HG03064 (cell line): ENCODE data around the gene ZNF689.

Experiments
- ATAC-seq: cut with Tn5 transposase; IDR thresholded peaks from one replicate; pipeline ENCODE4 v1.9.1; 2021; ENCODE audit warnings: low read depth; ENCODE audit not compliant: unreplicated experiment

Gene ZNF689

GRCh38 chr16:30609926-30610839 is at the start of gene ZNF689:
Gene ZNF689, minus strand, starts transcription at chr16:30610389. Its CDS starts 348 bp downstream, at chr16:30610041.
- ATAC-seq, result peak; percentile 88

GRCh38 chr16:30658731-30659506 is 48.7 kb upstream of the ZNF689 start:
- peak; percentile 49 for ATAC-seq

GRCh38 chr16:30657866-30658730 is 47.9 kb upstream of the ZNF689 start, which contains the start of gene FBRS:
Gene FBRS, plus strand, starts transcription at chr16:30658431. Its CDS starts 1,088 bp downstream, at chr16:30659519.
- peak; percentile 53 for ATAC-seq

GRCh38 chr16:30656974-30657865 is 47.0 kb upstream of the ZNF689 start:
- no peak for ATAC-seq

GRCh38 chr16:30656388-30656787 is 46.2 kb upstream of the ZNF689 start:
- ATAC-seq, result no peak

- no peak for ATAC-seq
Measured at GRCh38 chr16:30655815-30656347, 45.7 kb upstream of the ZNF689 start.

- no peak for ATAC-seq
Measured at GRCh38 chr16:30654856-30655255, 44.7 kb upstream of the ZNF689 start.

- ATAC-seq, result no peak
Measured at GRCh38 chr16:30652718-30653117, 42.5 kb upstream of the ZNF689 start.

- no peak for ATAC-seq
Measured at GRCh38 chr16:30652005-30652296, 41.8 kb upstream of the ZNF689 start.

GRCh38 chr16:30651124-30652004 is 41.2 kb upstream of the ZNF689 start:
- no peak for ATAC-seq

GRCh38 chr16:30650369-30651123 is 40.4 kb upstream of the ZNF689 start, which contains the start of gene PRR14:
Gene PRR14, plus strand, starts transcription at chr16:30650960. Its CDS starts 686 bp downstream, at chr16:30651646.
- peak; percentile 64 for ATAC-seq

GRCh38 chr16:30649725-30650368 is 39.7 kb upstream of the ZNF689 start:
- ATAC-seq, result no peak

GRCh38 chr16:30647274-30647571 is 37.0 kb upstream of the ZNF689 start:
- ATAC-seq, result no peak

- ATAC-seq, result no peak
Measured at GRCh38 chr16:30645727-30646126, 35.5 kb upstream of the ZNF689 start.

- ATAC-seq, result no peak
Measured at GRCh38 chr16:30644334-30644830, 34.2 kb upstream of the ZNF689 start.

GRCh38 chr16:30641378-30641982 is 31.3 kb upstream of the ZNF689 start:
- ATAC-seq, result no peak

- ATAC-seq, result no peak
Measured at GRCh38 chr16:30637944-30638343, 27.8 kb upstream of the ZNF689 start.
